Measurements from ENCODE around the gene FKBP1A. TPM values are rescaled to one million over a fixed set of nuclear protein-coding genes. Genes with fewer than 3 reads are reported as not detected.
A peak's percentile ranks its signal among the peaks of the same experiment; 100 is the strongest.

FKBP1A gene
- total and polyA plus RNA-seq, 2 of the 4 experiments (the other 2 are of a cell fraction), result 120 to 528 TPM

DNA sequence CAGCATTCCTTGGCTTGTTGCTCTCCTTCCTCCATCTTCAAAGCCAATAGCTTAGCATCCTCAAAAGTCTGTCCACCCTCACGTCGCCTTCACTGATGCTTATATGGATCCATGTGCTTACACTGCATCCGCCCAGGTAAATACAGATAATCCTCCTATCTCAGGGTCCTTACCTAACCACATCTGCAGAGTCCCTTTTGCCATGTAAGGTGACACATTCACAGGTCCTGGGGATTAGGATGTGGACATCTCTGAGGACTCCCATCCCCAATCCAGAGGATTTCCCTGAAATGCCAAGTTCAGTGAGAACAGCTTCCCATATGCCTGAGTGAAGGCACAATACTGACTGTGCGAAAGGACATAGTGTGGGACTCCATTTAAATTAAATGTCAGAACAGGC, 25.4 kb downstream of the FKBP1A start:
- H4K91ac ChIP-seq (ENCODE audit: insufficient read depth, low read depth, low read length), result no peak overlapping the region
- H2AK5ac ChIP-seq (ENCODE audit: low read depth, low read length), result no peak overlapping the region
- H2AFZ ChIP-seq (replicated peaks; ENCODE audit: low read length, poor library complexity), result peak overlapping the region; percentile 5
- no peak overlapping the region for H3K18ac ChIP-seq (ENCODE audit: low read depth, low read length)
- CTCF ChIA-PET, result no interaction called here
- peak overlapping the region; percentile 34; the same call in 1 of the 2 replicates for H2BK20ac ChIP-seq (ENCODE audit: low read depth, low read length)
- in situ Hi-C loops (cut with MboI; ENCODE audit: low sequenced_read_pairs), result no loop called here
- no peaks in the 10 kb centered on the region for H3K9me3 ChIP-seq (ENCODE audit: control insufficient read depth, insufficient read depth, low read length)
- TF ChIP-seq RFX5 (IDR thresholded peaks at IDR 0.05; ENCODE audit: low read depth, low read length), result no peak
- TF ChIP-seq POLR2A (IDR thresholded peaks at IDR 0.05; ENCODE audit: low read depth, low read length), result 0 out of 2 replicates have a peak, but pooled peaks have one; percentile 13
- no peaks in the 10 kb centered on the region for H3K27me3 ChIP-seq (ENCODE audit: control insufficient read depth, insufficient read depth, low read length)
- no peak overlapping the region for H2BK5ac ChIP-seq (ENCODE audit: low read depth, low read length, poor library complexity, severe bottlenecking)
- H2BK120ac ChIP-seq (ENCODE audit: low read depth, low read length), result no peak overlapping the region
- H3K4ac ChIP-seq (ENCODE audit: low read depth, low read length), result no peak overlapping the region
- no peak overlapping the region for H4K5ac ChIP-seq (ENCODE audit: low read depth, low read length)
- no peak overlapping the region for H3K14ac ChIP-seq (replicated peaks; ENCODE audit: low read depth, low read length)
- 0 out of 4 replicates have a peak overlapping the region, but pooled peaks of 1 of the 2 experiments have one; percentile 5 for H4K8ac ChIP-seq (ENCODE audit: low read depth in 2 of 2, low read length in 2 of 2)
- 100% methylated on average over 2 of the region's 4 CpGs; no CpG with 5 or more reads in 1 of the 2 experiments for WGBS, 2 experiments (ENCODE audit: extremely low coverage in 2 of 2, insufficient read length in 1 of 2)
- no peak overlapping the region for H3K27ac ChIP-seq (ENCODE audit: insufficient read depth, low read length)
- dilution Hi-C loops (cut with HindIII; ENCODE audit: low sequenced_read_pairs, unreplicated experiment), result no loop called here
- ATAC-seq (ENCODE audit: low read depth), result no peak
- no peak overlapping the region for H3K4me2 ChIP-seq (ENCODE audit: low read depth, low read length)
- no TSS peak for BruUV-seq (replicated peaks)
- H3K9me1 ChIP-seq (ENCODE audit: insufficient read depth, low read length), result peaks cover 36% of the 10 kb centered on the region
- H3K23ac ChIP-seq (ENCODE audit: low read depth, low read length), result no peak overlapping the region
- H3K56ac ChIP-seq (ENCODE audit: extremely low read depth, insufficient read depth, low read length), result no peak overlapping the region
- DNase-seq, result no peak
- peaks cover 22% of the 10 kb centered on the region for H3K4me1 ChIP-seq (ENCODE audit: control insufficient read depth, insufficient read depth, low read length)
- peaks cover 55 to 70% of the 10 kb centered on the region in 2 experiments for H3K79me1 ChIP-seq (ENCODE audit: low read depth in 1 of 2, low read length in 2 of 2)
- H3K9ac ChIP-seq (ENCODE audit: low read depth, low read length), result no peak overlapping the region
- no peak overlapping the region for H2BK15ac ChIP-seq (ENCODE audit: low read depth, low read length)
- no peak overlapping the region for H2AK9ac ChIP-seq (replicated peaks; ENCODE audit: low read depth, low read length, poor library complexity)
- H3K36me3 ChIP-seq (ENCODE audit: control insufficient read depth, insufficient read depth, low read length), result peaks cover 25% of the 10 kb centered on the region
- POLR2A ChIA-PET (ENCODE audit: unreplicated experiment), result no interaction called here
- H3K4me3 ChIP-seq (ENCODE audit: insufficient read depth, low read depth, low read length), result no peak overlapping the region
- H4K20me1 ChIP-seq (ENCODE audit: insufficient read depth, low read length), result peaks cover 36% of the 10 kb centered on the region
- intact Hi-C loops (cut with micrococcal nuclease), result no loop called here
